BE2C (cell line): ENCODE results near the gene ABLIM2.

Experiments
- DNase-seq: peaks from one replicate; pipeline ENCODE4 v3.0.0-alpha.2; 2020
- H3K27me3 ChIP-seq: fragments of 250-450 bp; sonication (Bioruptor Pico); 2 replicates; pipeline ENCODE4 v1.5.1; 2020; ENCODE audit warnings: mild to moderate bottlenecking
- H3K36me3 ChIP-seq: fragments of 250-450 bp; sonication (Bioruptor Pico); 2 replicates; pipeline ENCODE4 v1.5.1; 2020; ENCODE audit warnings: mild to moderate bottlenecking
- H3K4me1 ChIP-seq: fragments of 250-450 bp; sonication (Bioruptor Pico); 2 replicates; pipeline ENCODE4 v1.5.1; 2020
- H3K4me3 ChIP-seq: 2 replicates; pipeline ENCODE4 v1.5.1; 2011; ENCODE audit warnings: low read depth, low read length
- H3K9me3 ChIP-seq: fragments of 250-450 bp; sonication (Bioruptor Pico); 2 replicates; pipeline ENCODE4 v1.5.1; 2020
- CTCF ChIP-seq: IDR thresholded peaks from 2 replicates; pipeline ENCODE4 v1.5.1; 2012; ENCODE audit warnings: mild to moderate bottlenecking, low read depth, low read length

The ABLIM2 gene

GRCh38 chr4:8188743-8189550 lies 30.3 kb upstream of the ABLIM2 start:
- Histone ChIP-seq H3K9me3 (no peaks in the 10 kb centered on the region), H3K4me1 (peaks cover 8% of the 10 kb centered on the region), H3K27me3 (no peaks in the 10 kb centered on the region), H3K36me3 (no peaks in the 10 kb centered on the region), H3K4me3 (no peak overlapping the region)
- DNase-seq = peak; percentile 72
- no peak for TF ChIP-seq CTCF

GRCh38 chr4:8188085-8188484 lies 29.5 kb upstream of the ABLIM2 start:
- Histone ChIP-seq H3K27me3 (no peaks in the 10 kb centered on the region), H3K4me3 (no peak overlapping the region), H3K36me3 (no peaks in the 10 kb centered on the region), H3K4me1 (peaks cover 5% of the 10 kb centered on the region), H3K9me3 (no peaks in the 10 kb centered on the region)
- no peak for DNase-seq
- peak; percentile 4; the same call in 1 of the 2 replicates for TF ChIP-seq CTCF

DNA sequence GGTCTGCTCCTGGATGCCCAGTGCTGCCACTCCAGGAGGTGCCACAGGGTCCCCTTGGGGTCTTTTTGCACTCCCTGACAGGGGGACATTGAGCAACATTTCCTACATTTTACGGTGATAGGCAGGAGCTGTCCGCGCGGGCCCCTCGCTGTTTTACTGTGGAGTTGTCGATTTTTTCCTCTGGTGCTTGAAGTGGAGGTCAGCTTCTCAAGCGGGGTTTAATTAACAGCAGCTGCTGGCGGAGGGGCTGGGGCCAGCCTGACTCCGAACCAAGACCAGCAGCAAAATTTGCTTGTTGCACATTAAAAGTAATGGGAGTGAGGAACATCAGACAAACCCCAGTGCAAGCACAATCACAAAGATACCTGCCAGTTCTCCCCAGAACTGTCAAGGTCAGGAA lies 27.3 kb upstream of the ABLIM2 start:
- Histone ChIP-seq H3K36me3 (no peaks in the 10 kb centered on the region), H3K4me1 (peaks cover 3% of the 10 kb centered on the region; the same call in 1 of the 2 replicates), H3K9me3 (no peaks in the 10 kb centered on the region), H3K27me3 (no peaks in the 10 kb centered on the region), H3K4me3 (no peak overlapping the region)
- TF ChIP-seq CTCF = no peak
- DNase-seq = no peak

DNA sequence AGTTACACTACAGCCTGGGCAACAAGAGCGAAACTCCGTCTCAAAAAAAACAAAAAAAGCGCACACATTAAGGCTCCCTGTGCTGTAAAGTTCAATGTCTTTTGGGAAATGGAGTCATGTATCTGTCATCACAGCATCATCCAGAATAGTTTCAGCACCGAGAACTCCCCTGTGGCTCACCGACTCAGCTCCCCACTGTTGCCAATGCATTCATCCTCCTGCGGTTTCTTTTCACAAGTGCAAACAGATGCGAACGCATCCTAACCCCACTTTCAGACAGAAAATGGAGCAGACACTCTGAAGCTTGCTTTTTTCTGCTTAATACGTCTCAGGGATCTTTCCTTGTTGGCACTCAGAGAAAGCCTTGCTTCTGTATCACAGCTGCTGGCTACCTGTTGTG lies 26.7 kb upstream of the ABLIM2 start:
- no peak for TF ChIP-seq CTCF
- H3K36me3 ChIP-seq = no peaks in the 10 kb centered on the region
- peaks cover 3% of the 10 kb centered on the region; the same call in 1 of the 2 replicates for H3K4me1 ChIP-seq
- H3K9me3 ChIP-seq = no peaks in the 10 kb centered on the region
- no peaks in the 10 kb centered on the region for H3K27me3 ChIP-seq
- no peak overlapping the region for H3K4me3 ChIP-seq
- DNase-seq = no peak

DNA sequence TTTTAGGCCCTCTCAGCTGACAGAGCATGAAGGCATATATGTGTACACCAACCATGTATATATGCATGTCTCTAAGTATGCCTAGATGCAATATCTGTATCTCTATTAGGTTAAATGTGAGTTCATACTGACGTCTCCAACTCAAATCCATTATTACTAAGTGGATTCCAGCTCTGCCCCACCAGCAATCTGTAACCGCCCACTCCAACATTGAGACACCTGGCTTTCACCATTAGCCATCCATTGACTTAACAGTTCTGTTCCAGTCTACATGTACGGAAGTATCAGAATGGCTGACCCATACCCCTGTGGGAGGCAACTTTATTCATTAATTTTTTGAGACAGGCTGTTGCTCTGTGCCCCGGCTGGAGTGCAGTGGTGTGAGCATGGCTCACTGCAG lies 25.4 kb upstream of the ABLIM2 start:
- no peaks in the 10 kb centered on the region for H3K9me3 ChIP-seq
- no peak overlapping the region for H3K4me3 ChIP-seq
- no peaks in the 10 kb centered on the region for H3K27me3 ChIP-seq
- peaks cover 3% of the 10 kb centered on the region; the same call in 1 of the 2 replicates for H3K4me1 ChIP-seq
- no peak for TF ChIP-seq CTCF
- no peaks in the 10 kb centered on the region for H3K36me3 ChIP-seq
- DNase-seq = no peak

- no peaks in the 10 kb centered on the region for H3K36me3 ChIP-seq
- H3K4me1 ChIP-seq = peaks cover under 1% of the 10 kb centered on the region; the same call in 1 of the 2 replicates
- no peak for TF ChIP-seq CTCF
- no peaks in the 10 kb centered on the region for H3K9me3 ChIP-seq
- no peaks in the 10 kb centered on the region for H3K27me3 ChIP-seq
- DNase-seq = no peak
- H3K4me3 ChIP-seq = no peak overlapping the region
Observed at GRCh38 chr4:8182858-8183725, 24.5 kb upstream of the ABLIM2 start.
